ENCODE results near the gene MIX23. TPM values are rescaled to one million over a fixed set of nuclear protein-coding genes. Genes with fewer than 3 reads are reported as not detected.

The MIX23 gene
- total RNA-seq, 4 donors from 2014 or later: 10.2 to 40.1 (median 22.7) TPM

DNA sequence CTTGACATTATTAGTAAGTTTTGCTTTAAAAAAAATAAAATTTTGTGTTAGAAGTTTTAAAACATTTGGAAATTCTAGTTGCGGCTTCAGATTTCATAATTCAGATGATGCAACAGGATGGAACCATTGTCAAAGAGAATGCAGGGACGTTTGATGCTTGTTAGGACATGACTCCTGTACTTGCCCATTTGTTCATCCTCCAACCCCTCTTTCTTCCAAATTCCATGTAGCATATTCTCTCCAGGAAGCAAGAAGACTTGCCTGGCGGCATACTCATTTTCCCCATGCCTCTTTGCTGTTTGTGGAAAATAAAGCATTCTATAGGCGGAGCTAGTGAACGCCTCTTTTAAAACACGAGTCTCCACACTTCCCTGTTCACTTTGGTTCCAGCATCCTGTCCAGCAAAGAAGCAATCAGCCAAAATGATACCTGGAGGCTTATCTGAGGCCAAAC, 58.1 kb downstream of the MIX23 start, which contains the start of gene CSTA:
CSTA (plus strand) TSS at position 378 of the 453 bp plus-strand sequence; CDS start at position 423, 45 bp downstream.
- H3K9me3 ChIP-seq: no peaks in the 10 kb centered on the region
- 27% methylated on average over 6 of the region's 6 CpGs for WGBS
- H3K36me3 ChIP-seq: no peaks in the 10 kb centered on the region
- no peak for DNase-seq (ENCODE audit: low spot score in 2 of 2)
- TF ChIP-seq, protein P1, sequence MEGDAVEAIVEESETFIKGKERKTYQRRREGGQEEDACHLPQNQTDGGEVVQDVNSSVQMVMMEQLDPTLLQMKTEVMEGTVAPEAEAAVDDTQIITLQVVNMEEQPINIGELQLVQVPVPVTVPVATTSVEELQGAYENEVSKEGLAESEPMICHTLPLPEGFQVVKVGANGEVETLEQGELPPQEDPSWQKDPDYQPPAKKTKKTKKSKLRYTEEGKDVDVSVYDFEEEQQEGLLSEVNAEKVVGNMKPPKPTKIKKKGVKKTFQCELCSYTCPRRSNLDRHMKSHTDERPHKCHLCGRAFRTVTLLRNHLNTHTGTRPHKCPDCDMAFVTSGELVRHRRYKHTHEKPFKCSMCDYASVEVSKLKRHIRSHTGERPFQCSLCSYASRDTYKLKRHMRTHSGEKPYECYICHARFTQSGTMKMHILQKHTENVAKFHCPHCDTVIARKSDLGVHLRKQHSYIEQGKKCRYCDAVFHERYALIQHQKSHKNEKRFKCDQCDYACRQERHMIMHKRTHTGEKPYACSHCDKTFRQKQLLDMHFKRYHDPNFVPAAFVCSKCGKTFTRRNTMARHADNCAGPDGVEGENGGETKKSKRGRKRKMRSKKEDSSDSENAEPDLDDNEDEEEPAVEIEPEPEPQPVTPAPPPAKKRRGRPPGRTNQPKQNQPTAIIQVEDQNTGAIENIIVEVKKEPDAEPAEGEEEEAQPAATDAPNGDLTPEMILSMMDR (IDR thresholded peaks at IDR 0.05): no peak
- peak in 1 of 3 donors; percentile 58 for TF ChIP-seq POLR2AphosphoS5 (IDR thresholded peaks at IDR 0.05)
- peaks cover 3% of the 10 kb centered on the region for H3K4me1 ChIP-seq
- no peaks in the 10 kb centered on the region for H3K27me3 ChIP-seq
- no peak within 1 kb of the TSS for H3K27ac ChIP-seq
- peak within 1 kb of the TSS; percentile 17 for H3K4me3 ChIP-seq

- DNase-seq (ENCODE audit: low spot score in 2 of 2): no peak
- H3K4me1 ChIP-seq: peaks cover 7% of the 10 kb centered on the region
- H3K27me3 ChIP-seq: no peaks in the 10 kb centered on the region
- no peak overlapping the region for H3K27ac ChIP-seq
- TF ChIP-seq POLR2AphosphoS5 (IDR thresholded peaks at IDR 0.05): no peak
- no peak for TF ChIP-seq POLR2A (IDR thresholded peaks at IDR 0.05)
- TF ChIP-seq EP300 (IDR thresholded peaks at IDR 0.05): no peak
- TF ChIP-seq, protein P1 (IDR thresholded peaks at IDR 0.05): no peak
- H3K4me3 ChIP-seq: no peak overlapping the region
- no peaks in the 10 kb centered on the region for H3K9me3 ChIP-seq
- WGBS: 57% methylated on average over 5 of the region's 5 CpGs
- H3K36me3 ChIP-seq: no peaks in the 10 kb centered on the region
Observed at GRCh38 chr3:122322095-122323075, 60.6 kb downstream of the MIX23 start.

DNA sequence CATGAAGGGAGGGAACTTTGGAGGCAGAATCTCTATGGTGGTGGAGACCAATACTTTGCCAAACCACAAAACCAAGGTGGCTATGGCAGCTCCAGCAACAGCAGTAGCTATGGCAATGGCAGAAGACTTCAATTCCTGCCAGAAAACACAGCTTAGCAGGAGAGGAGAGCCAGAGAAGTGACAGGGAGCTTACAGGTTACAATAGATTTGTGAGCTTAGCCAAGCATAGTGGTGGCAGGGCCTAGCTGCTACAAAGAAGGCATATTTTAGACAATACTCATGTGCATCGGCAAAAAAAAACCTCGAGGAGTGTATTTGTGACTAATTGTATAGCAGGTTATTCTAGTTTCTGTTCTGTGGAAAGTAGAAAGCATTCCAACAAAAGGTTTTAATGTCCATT, 64.4 kb downstream of the MIX23 start:
- Histone ChIP-seq H3K36me3 (no peaks in the 10 kb centered on the region), H3K27ac (peak overlapping the region; percentile 54), H3K9me3 (no peaks in the 10 kb centered on the region), H3K27me3 (no peaks in the 10 kb centered on the region), H3K4me3 (no peak overlapping the region), H3K4me1 (peaks cover 18% of the 10 kb centered on the region)
- WGBS: 47% methylated on average over 2 of the region's 2 CpGs
- DNase-seq (ENCODE audit: low spot score in 2 of 2): no peak
- TF ChIP-seq POLR2A (IDR thresholded peaks at IDR 0.05) (no peak), POLR2AphosphoS5 (IDR thresholded peaks at IDR 0.05) (no peak), EP300 (IDR thresholded peaks at IDR 0.05) (no peak)
- TF ChIP-seq, protein P1 (IDR thresholded peaks at IDR 0.05): no peak

DNA sequence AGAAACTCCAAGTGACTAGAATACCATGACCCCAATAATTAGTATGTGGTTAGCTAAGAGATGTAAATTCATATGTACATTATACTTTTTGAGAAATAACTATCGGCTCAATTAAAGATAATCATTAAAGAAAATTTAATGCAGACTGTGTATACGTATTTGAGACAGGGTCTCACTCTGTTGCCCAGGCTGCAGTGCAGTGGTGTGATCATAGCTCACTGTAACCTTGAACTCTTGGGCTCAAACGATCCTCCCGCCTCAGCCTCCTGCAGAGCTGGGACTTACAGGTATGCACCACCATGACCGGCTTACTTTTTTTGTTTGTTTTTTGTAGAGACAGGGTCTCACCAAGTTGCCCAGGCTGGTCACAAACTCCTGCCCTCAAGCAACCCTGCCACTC, 66.7 kb downstream of the MIX23 start:
- Histone ChIP-seq H3K4me1 (peaks cover 29% of the 10 kb centered on the region), H3K9me3 (no peaks in the 10 kb centered on the region), H3K27ac (no peak overlapping the region), H3K4me3 (no peak overlapping the region), H3K36me3 (no peaks in the 10 kb centered on the region), H3K27me3 (no peaks in the 10 kb centered on the region)
- 92% methylated on average over 5 of the region's 5 CpGs for WGBS
- DNase-seq (ENCODE audit: low spot score in 2 of 2): no peak
- no peak for TF ChIP-seq POLR2A (IDR thresholded peaks at IDR 0.05)
- no peak for TF ChIP-seq POLR2AphosphoS5 (IDR thresholded peaks at IDR 0.05)
- TF ChIP-seq EP300 (IDR thresholded peaks at IDR 0.05): no peak
- TF ChIP-seq, protein P1 (IDR thresholded peaks at IDR 0.05): no peak

DNA sequence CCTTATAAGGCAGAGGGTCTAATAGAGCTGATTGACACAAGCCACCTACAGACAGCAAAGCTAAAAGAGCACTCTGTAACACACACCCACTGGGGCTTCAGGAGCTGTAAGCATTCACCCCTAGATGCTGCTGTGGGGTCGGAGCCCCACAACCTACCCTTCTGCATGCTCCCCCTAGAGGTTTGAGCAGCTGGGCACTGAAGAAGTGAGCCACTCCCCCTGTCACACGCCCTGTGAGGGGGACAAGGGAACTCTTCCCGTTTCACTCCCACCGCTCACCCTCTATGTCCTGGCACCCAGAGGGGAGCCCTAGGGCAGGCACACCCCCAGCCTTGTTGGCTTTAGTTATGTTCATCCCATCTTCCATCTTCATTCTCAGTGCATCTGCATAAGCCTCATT, 67.4 kb downstream of the MIX23 start:
- DNase-seq (ENCODE audit: low spot score in 2 of 2): no peak
- no peaks in the 10 kb centered on the region for H3K9me3 ChIP-seq
- 50% methylated on average over 4 of the region's 4 CpGs for WGBS
- no peak overlapping the region for H3K4me3 ChIP-seq
- no peaks in the 10 kb centered on the region for H3K36me3 ChIP-seq
- H3K4me1 ChIP-seq: peaks cover 32% of the 10 kb centered on the region
- no peaks in the 10 kb centered on the region for H3K27me3 ChIP-seq
- TF ChIP-seq EP300 (IDR thresholded peaks at IDR 0.05) (no peak), POLR2A (IDR thresholded peaks at IDR 0.05) (no peak), POLR2AphosphoS5 (IDR thresholded peaks at IDR 0.05) (no peak)
- TF ChIP-seq, protein P1 (IDR thresholded peaks at IDR 0.05): no peak
- no peak overlapping the region for H3K27ac ChIP-seq

All from suprapubic skin (tissue), 4 donors.